GM21723 (cell line): Measurements from ENCODE around the gene MTX2.
"Not testable (repeated sequence)": the region's sequence is repeated elsewhere in the genome, so short reads cannot be mapped to it uniquely, and the experiment has no call there.

Experiments
- ATAC-seq: cut with Tn5 transposase; IDR thresholded peaks from one replicate; pipeline ENCODE4 v1.9.1; 2021; ENCODE audit warnings: mild to moderate bottlenecking, moderate library complexity; ENCODE audit not compliant: unreplicated experiment

Gene MTX2

GRCh38 chr2:176370467-176371171 is 101.4 kb downstream of the MTX2 start:
- no peak for ATAC-seq

DNA sequence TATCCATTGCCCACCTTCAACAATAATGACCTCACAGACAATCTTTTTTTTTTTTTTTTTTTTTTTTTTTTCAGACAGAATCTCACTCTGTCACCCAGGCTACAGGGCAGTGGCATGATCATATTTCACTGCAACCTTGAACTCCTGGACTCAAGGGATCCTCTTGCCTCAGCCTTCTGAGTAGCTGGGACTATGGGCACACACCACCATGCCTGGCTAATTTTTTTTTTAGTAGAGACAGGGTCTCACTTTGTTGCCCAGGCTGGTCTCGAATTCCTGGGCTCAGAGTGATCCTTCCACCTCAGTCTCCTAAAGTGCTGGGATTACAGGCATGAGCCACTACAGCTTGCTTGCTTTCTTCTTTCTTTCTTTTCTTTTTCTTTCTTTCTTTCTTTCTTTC is 103.9 kb downstream of the MTX2 start:
- ATAC-seq = not testable (repeated sequence)

GRCh38 chr2:176378323-176378722 is 109.1 kb downstream of the MTX2 start:
- ATAC-seq = no peak

GRCh38 chr2:176380341-176380740 is 111.1 kb downstream of the MTX2 start:
- no peak for ATAC-seq

DNA sequence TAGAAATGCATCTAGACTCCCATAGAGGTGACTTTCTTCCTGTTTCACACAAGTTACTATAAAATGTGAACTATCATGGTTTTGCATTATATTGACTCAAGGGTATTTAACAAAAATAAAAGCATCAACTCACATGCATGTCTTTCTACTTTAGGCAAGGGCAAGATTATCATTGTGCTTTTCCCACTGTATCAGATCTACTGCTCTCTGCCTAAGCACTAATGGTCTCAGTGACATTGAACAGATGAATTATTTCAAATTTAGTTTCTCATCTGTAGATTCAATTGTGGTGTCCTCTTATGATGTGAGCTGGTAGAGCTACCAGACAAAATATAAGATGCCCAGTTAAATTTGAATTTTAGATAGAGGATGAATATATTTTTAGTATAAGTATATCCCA is 113.9 kb downstream of the MTX2 start:
- ATAC-seq = no peak

- no peak for ATAC-seq
Observed at GRCh38 chr2:176383836-176384442, 114.7 kb downstream of the MTX2 start.

- no peak for ATAC-seq
Observed at GRCh38 chr2:176385219-176385759, 116.0 kb downstream of the MTX2 start.

DNA sequence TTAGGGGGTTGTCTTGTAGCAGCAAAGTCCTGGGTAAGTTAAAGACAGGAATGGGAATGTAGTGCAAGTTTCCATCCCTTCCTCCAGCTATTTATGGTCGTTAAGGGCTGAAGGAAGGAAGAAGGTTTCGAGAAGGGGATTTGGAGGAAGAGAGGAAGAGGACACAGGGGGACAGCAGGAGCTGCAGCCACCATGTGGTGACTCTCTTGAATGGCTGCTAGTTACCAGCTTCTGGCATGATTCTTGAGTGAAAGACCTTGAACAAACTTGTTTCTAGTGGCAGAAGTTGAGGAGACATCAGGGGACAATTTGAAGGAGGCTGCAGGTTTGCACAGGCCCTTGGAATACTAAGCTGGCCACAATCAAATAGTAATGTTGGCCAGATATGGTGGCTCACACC is 116.6 kb downstream of the MTX2 start:
- ATAC-seq = no peak
